ENCODE measurements around the gene RNF208. TPM values are rescaled to one million over a fixed set of nuclear protein-coding genes. Genes with fewer than 3 reads are reported as not detected.

Gene RNF208
- total RNA-seq, 2 donors from 2014 or later, result 10.5 to 15.6 TPM

GRCh38 chr9:137199411-137200121, 22.5 kb downstream of the RNF208 start:
- 27 to 44% methylated on average over 11 to 51 of the region's 51 CpGs for WGBS, 2 experiments (ENCODE audit: insufficient coverage in 1 of 2, insufficient read length in 1 of 2)
- Histone ChIP-seq H3K36me3 (ENCODE audit: control insufficient read depth, insufficient read depth, low read length) (no peaks in the 10 kb centered on the region), H3K9ac (ENCODE audit: extremely low read depth, low read length, poor library complexity, severe bottlenecking) (no peak overlapping the region), H3K9me3 (ENCODE audit: control insufficient read depth, low read length) (no peaks in the 10 kb centered on the region), H3K4me3 (ENCODE audit: low read length) (peak overlapping the region; percentile 66), H3K27me3 (ENCODE audit: control insufficient read depth, insufficient read depth, low read length, poor library complexity, severe bottlenecking) (no peaks in the 10 kb centered on the region), H3K4me1 (ENCODE audit: control insufficient read depth, insufficient read depth, low read length) (peaks cover 29% of the 10 kb centered on the region), H3K27ac (ENCODE audit: low read depth, low read length) (no peak overlapping the region)
- DNase-seq, result peak; percentile 68
- H3K4me3 Mint-ChIP-seq, result peak overlapping the region; percentile 70
- TF ChIP-seq CTCF (conservative IDR thresholded peaks at IDR 0.05), result peak; percentile 19
- H3K9me3 Mint-ChIP-seq, result no peaks in the 10 kb centered on the region
- H3K4me1 Mint-ChIP-seq, result peaks cover 28% of the 10 kb centered on the region
- H3K27me3 Mint-ChIP-seq (ENCODE audit: insufficient read depth), result no peaks in the 10 kb centered on the region
- no peak overlapping the region for H3K27ac Mint-ChIP-seq
- H3K36me3 Mint-ChIP-seq (ENCODE audit: low read depth), result peaks cover 1% of the 10 kb centered on the region

- Mint-ChIP-seq H3K4me3 (peak overlapping the region; percentile 70), H3K27me3 (ENCODE audit: insufficient read depth) (no peaks in the 10 kb centered on the region), H3K4me1 (peaks cover 22% of the 10 kb centered on the region), H3K36me3 (ENCODE audit: low read depth) (peaks cover 1% of the 10 kb centered on the region), H3K27ac (no peak overlapping the region), H3K9me3 (no peaks in the 10 kb centered on the region)
- no peak for DNase-seq
- Histone ChIP-seq H3K4me1 (ENCODE audit: control insufficient read depth, insufficient read depth, low read length) (peaks cover 24% of the 10 kb centered on the region), H3K27ac (ENCODE audit: low read depth, low read length) (no peak overlapping the region), H3K9ac (ENCODE audit: extremely low read depth, low read length, poor library complexity, severe bottlenecking) (no peak overlapping the region), H3K9me3 (ENCODE audit: control insufficient read depth, low read length) (no peaks in the 10 kb centered on the region), H3K27me3 (ENCODE audit: control insufficient read depth, insufficient read depth, low read length, poor library complexity, severe bottlenecking) (no peaks in the 10 kb centered on the region), H3K4me3 (ENCODE audit: low read length) (peak overlapping the region; percentile 66), H3K36me3 (ENCODE audit: control insufficient read depth, insufficient read depth, low read length) (no peaks in the 10 kb centered on the region)
- 81 to 85% methylated on average over 5 to 11 of the region's 11 CpGs for WGBS, 2 experiments (ENCODE audit: insufficient coverage in 1 of 2, insufficient read length in 1 of 2)
- TF ChIP-seq CTCF (conservative IDR thresholded peaks at IDR 0.05), result no peak
Observed at GRCh38 chr9:137198902-137199283, 23.1 kb downstream of the RNF208 start.

- no peak for DNase-seq
- H3K9ac ChIP-seq (ENCODE audit: extremely low read depth, low read length, poor library complexity, severe bottlenecking), result no peak overlapping the region
- 90 to 92% methylated on average over 15 to 19 of the region's 19 CpGs for WGBS, 2 experiments (ENCODE audit: insufficient coverage in 1 of 2, insufficient read length in 1 of 2)
- H3K9me3 ChIP-seq (ENCODE audit: control insufficient read depth, low read length), result no peaks in the 10 kb centered on the region
- Mint-ChIP-seq H3K4me1 (peaks cover 22% of the 10 kb centered on the region), H3K27me3 (ENCODE audit: insufficient read depth) (no peaks in the 10 kb centered on the region), H3K4me3 (peak overlapping the region; percentile 70), H3K9me3 (no peaks in the 10 kb centered on the region), H3K36me3 (ENCODE audit: low read depth) (peaks cover 1% of the 10 kb centered on the region), H3K27ac (no peak overlapping the region)
- no peak overlapping the region for H3K27ac ChIP-seq (ENCODE audit: low read depth, low read length)
- H3K4me3 ChIP-seq (ENCODE audit: low read length), result peak overlapping the region; percentile 33
- TF ChIP-seq CTCF (conservative IDR thresholded peaks at IDR 0.05), result no peak
- no peaks in the 10 kb centered on the region for H3K27me3 ChIP-seq (ENCODE audit: control insufficient read depth, insufficient read depth, low read length, poor library complexity, severe bottlenecking)
- H3K4me1 ChIP-seq (ENCODE audit: control insufficient read depth, insufficient read depth, low read length), result peaks cover 23% of the 10 kb centered on the region
- H3K36me3 ChIP-seq (ENCODE audit: control insufficient read depth, insufficient read depth, low read length), result no peaks in the 10 kb centered on the region
Observed at GRCh38 chr9:137198051-137198901, 23.8 kb downstream of the RNF208 start.

Measured in endodermal cell (in vitro differentiated cells).